GM12864 (cell line): ENCODE measurements around the gene MST1.

Experiments used
- DNase-seq: peaks from one replicate; pipeline ENCODE4 v3.0.0-alpha.2; 2011; ENCODE audit warnings: low read depth
- H3K4me3 ChIP-seq: 2 replicates; pipeline ENCODE4 v1.5.1; 2011; ENCODE audit warnings: mild to moderate bottlenecking, low read depth, low read length, control low read depth
- TF ChIP-seq, protein P1 (sequence below): IDR thresholded peaks from 2 replicates; pipeline ENCODE4 v1.5.1; 2011; ENCODE audit warnings: low read depth, mild to moderate bottlenecking, moderate library complexity, low read length, control low read depth, inconsistent platforms; ENCODE audit errors: missing control alignments

The MST1 gene

DNA sequence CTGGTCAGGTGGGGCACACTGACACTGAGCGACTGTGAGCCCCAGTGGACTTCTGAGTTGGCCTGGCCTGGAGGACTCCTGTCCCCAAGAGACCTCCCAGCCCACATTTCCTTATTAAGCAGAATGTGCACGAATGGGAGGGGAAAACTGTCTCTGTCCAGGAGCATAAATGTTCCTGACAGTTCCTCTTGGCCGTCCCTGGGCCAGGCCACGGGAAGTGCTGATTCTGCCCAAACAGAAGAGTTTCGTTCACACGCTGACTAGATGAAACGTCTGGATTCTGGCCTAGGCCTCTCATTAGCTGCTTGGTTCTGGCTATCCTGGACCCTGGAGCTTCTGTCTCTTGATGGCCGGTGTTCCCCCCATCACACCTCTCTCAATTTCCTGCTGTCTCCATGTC, 44.6 kb downstream of the MST1 start:
- TF ChIP-seq, protein P1, sequence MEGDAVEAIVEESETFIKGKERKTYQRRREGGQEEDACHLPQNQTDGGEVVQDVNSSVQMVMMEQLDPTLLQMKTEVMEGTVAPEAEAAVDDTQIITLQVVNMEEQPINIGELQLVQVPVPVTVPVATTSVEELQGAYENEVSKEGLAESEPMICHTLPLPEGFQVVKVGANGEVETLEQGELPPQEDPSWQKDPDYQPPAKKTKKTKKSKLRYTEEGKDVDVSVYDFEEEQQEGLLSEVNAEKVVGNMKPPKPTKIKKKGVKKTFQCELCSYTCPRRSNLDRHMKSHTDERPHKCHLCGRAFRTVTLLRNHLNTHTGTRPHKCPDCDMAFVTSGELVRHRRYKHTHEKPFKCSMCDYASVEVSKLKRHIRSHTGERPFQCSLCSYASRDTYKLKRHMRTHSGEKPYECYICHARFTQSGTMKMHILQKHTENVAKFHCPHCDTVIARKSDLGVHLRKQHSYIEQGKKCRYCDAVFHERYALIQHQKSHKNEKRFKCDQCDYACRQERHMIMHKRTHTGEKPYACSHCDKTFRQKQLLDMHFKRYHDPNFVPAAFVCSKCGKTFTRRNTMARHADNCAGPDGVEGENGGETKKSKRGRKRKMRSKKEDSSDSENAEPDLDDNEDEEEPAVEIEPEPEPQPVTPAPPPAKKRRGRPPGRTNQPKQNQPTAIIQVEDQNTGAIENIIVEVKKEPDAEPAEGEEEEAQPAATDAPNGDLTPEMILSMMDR = no peak
- no peak overlapping the region for H3K4me3 ChIP-seq
- no peak for DNase-seq

DNA sequence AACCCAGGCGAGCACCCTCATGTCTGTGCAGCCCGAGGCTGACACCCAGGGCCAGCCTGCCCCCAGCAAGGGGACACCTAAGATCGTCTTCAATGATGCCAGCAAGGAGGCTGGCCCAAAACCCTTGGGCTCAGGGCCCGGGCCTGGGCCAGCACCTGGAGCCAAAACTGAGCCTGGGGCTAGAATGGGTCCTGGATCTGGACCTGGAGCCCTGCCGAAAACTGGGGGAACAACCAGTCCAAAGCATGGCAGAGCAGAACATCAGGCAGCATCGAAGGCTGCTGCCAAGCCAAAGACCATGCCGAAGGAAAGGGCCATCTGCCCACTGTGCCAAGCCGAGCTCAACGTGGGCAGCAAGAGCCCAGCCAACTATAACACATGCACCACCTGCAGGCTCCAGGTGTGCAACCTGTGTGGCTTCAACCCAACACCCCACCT, 46.5 kb downstream of the MST1 start:
- TF ChIP-seq, protein P1 = no peak

DNA sequence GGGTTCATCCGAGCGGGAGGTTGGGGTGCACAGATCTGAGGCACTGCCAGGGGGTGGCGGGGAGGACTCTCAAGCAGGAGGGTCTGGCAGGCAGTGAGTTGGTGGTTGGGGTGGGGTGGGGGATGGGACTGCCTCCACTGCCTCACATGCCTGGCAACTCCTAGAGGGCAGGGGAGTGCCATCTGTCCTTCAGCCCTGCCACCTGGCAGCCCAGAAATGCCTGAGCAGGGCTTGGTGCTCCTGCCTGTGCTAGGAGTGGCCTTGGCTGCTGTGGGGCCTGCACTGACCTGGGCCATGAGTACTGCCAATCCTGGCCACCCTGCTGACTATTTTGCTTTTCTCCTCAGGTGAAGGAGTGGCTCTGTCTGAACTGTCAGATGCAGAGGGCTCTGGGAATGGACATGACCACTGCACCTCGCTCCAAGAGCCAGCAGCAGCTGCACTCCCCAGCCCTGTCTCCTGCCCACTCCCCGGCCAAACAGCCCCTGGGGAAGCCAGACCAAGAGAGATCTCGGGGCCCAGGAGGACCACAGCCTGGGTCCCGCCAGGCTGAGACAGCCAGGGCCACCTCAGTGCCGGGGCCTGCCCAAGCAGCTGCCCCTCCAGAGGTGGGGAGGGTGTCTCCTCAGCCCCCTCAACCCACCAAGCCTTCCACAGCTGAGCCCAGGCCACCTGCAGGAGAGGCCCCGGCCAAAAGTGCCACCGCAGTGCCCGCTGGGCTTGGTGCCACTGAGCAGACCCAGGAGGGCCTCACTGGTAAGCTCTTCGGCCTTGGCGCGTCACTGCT, 47.2 kb downstream of the MST1 start:
- DNase-seq = no peak
- TF ChIP-seq, protein P1 = no peak
- no peak overlapping the region for H3K4me3 ChIP-seq

More for the DNA sequence above, 46.5 kb downstream of the MST1 start:
- H3K4me3 ChIP-seq = no peak overlapping the region
- DNase-seq = no peak

DNA sequence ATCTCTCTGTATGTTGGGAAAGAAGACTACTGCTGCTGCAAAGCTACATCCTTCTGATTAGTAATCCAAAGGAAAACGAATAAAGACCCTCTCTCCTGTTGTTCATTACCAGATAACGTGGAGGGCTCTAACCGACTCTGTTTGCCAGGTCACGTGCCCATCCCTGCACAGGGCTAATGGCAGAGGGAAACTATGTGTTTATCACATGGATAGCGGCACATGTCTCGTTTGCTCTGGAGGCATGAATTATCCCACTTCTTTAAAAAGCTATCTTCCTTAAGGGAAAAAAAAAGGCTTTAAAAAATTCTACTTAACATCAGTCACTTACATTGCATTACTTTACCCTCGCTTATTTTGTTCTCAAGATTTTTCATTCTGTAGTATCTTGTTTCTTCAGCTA, 48.0 kb downstream of the MST1 start:
- no peak overlapping the region for H3K4me3 ChIP-seq
- no peak for DNase-seq
- TF ChIP-seq, protein P1 = no peak

DNA sequence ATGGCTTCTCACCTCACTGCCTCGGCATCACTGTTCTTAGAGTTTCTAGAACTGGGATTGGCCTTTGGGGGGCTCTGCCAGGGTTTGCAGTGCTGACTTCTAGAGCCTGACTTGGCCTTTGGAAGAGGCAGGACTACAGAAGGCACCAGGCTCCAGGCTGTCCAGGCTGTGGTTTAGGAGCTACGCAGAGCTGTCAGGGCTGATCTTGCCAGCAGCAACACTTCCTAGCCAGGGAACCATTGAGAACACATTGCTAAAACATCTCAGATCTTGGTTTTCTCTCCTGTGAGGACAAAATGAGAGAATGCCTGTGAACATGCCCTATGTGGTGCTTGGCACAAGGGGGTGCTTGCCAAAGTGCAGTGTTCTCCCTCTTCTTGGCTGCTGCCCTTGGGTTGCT, 49.7 kb downstream of the MST1 start:
- no peak overlapping the region for H3K4me3 ChIP-seq
- TF ChIP-seq, protein P1 = no peak
- DNase-seq = no peak

DNA sequence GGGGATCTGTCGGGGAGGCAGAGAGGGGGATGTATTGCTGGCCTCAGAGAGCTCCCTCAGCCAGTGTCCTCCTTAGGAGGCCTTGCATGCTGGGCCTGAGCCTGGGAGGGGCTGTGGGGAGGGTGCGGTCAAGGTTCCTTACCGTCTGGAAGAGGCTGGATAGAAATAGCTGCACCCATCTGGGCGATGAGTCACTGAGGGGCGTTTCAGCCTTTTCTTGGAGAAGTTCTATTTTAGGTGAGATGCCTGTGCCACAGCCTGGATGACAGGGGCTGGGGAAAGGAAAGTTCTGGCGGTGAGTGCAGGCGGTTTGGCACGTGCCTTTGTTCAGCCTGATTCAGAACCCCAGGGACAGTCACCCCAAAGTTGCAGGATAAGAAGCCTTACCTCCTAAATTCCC, 50.8 kb downstream of the MST1 start:
- no peak overlapping the region for H3K4me3 ChIP-seq
- TF ChIP-seq, protein P1 = no peak
- no peak for DNase-seq
